Hepatocyte (in vitro differentiated cells): ENCODE measurements around the gene PRRG3. TPM values are rescaled to one million over a fixed set of nuclear protein-coding genes. Genes with fewer than 3 reads are reported as not detected.
A peak's percentile ranks its signal among the peaks of the same experiment; 100 is the strongest.

Experiments
- DNase-seq: peaks from one replicate; pipeline ENCODE4 v3.0.0-alpha.2; 2016; ENCODE audit warnings: low spot score
- H2AFZ ChIP-seq: fragments of 200-600 bp; sonication (generic); 2 replicates; pipeline ENCODE4 v1.6.0; 2016; ENCODE audit warnings: antibody characterized with exemption, mild to moderate bottlenecking
- H3K27ac ChIP-seq: fragments of 200-600 bp; sonication (generic); 2 replicates; pipeline ENCODE4 v1.5.1; 2016; ENCODE audit warnings: mild to moderate bottlenecking
- H3K27me3 ChIP-seq: fragments of 200-600 bp; sonication (generic); 2 replicates; pipeline ENCODE4 v1.6.1; 2016
- H3K36me3 ChIP-seq: fragments of 200-600 bp; sonication (generic); replicated peaks from 2 replicates; pipeline ENCODE4 v1.5.1; 2016; ENCODE audit warnings: low read depth; ENCODE audit not compliant: insufficient read depth
- H3K4me1 ChIP-seq: fragments of 200-600 bp; sonication (generic); 2 replicates; pipeline ENCODE4 v1.5.1; 2016; ENCODE audit warnings: mild to moderate bottlenecking, moderate library complexity; ENCODE audit not compliant: insufficient read depth
- H3K4me2 ChIP-seq: fragments of 200-600 bp; sonication (generic); 2 replicates; pipeline ENCODE4 v1.6.0; 2016
- H3K4me3 ChIP-seq: fragments of 200-600 bp; sonication (generic); 2 replicates; pipeline ENCODE4 v1.5.1; 2016; ENCODE audit warnings: mild to moderate bottlenecking
- H3K79me2 ChIP-seq: fragments of 200-600 bp; sonication (generic); 2 replicates; pipeline ENCODE4 v1.6.0; 2017; ENCODE audit warnings: mild to moderate bottlenecking
- H3K9me2 ChIP-seq: fragments of 200-600 bp; sonication (generic); replicated peaks from 2 replicates; pipeline ENCODE4 v1.6.0; 2017; ENCODE audit warnings: mild to moderate bottlenecking; ENCODE audit not compliant: insufficient read depth
- H3K9me3 ChIP-seq: fragments of 200-600 bp; sonication (generic); 2 replicates; pipeline ENCODE4 v1.5.1; 2016; ENCODE audit warnings: low read depth, mild to moderate bottlenecking
- H4K20me1 ChIP-seq: fragments of 200-600 bp; sonication (generic); 2 replicates; pipeline ENCODE4 v1.6.0; 2016; ENCODE audit warnings: mild to moderate bottlenecking; ENCODE audit not compliant: insufficient read depth, poor library complexity, severe bottlenecking
- EZH2 ChIP-seq: fragments of 200-600 bp; sonication (generic); IDR thresholded peaks from 2 replicates; pipeline ENCODE4 v1.6.1; 2016; ENCODE audit warnings: antibody characterized with exemption, mild to moderate bottlenecking, borderline replicate concordance
- EZH2phosphoT487 ChIP-seq: fragments of 200-600 bp; sonication (generic); IDR thresholded peaks from one replicate; pipeline ENCODE4 v1.6.1; 2018; ENCODE audit warnings: antibody characterized with exemption, mild to moderate bottlenecking, low read depth, moderate library complexity; ENCODE audit not compliant: unreplicated experiment, severe bottlenecking
- WGBS: methylation state at CpG from one replicate; pipeline ENCODE4 v1.1.6; 2016; ENCODE audit warnings: low lambda C conversion rate; ENCODE audit errors: missing lambda C conversion rate; 5-methylcytosine and 5-hydroxymethylcytosine counted together
- polyA plus RNA-seq: library from polyadenylated mRNA; unstranded; fragments of >200 nt; fragmentation: Nextera tagmentation; extraction: Ambion mirVana; gene quantifications from 2 replicates; pipeline ENCODE4 v1.2.1, GENCODE V29; 2016
- total RNA-seq: library from RNA; depleted of rRNA; stranded (reverse); fragments of >200 nt; gene quantifications from 2 replicates; pipeline ENCODE4 v1.2.3, GENCODE V29; 2014
- TF ChIP-seq, protein P1 (sequence below): fragments of 200-600 bp; sonication (generic); IDR thresholded peaks from 2 replicates; pipeline ENCODE4 v1.5.1; 2016; ENCODE audit warnings: antibody characterized with exemption, mild to moderate bottlenecking; ENCODE audit not compliant: poor library complexity

Gene PRRG3
- total and polyA plus RNA-seq, 2 experiments from 2014 or later, result 0.17 to 0.22 TPM

DNA sequence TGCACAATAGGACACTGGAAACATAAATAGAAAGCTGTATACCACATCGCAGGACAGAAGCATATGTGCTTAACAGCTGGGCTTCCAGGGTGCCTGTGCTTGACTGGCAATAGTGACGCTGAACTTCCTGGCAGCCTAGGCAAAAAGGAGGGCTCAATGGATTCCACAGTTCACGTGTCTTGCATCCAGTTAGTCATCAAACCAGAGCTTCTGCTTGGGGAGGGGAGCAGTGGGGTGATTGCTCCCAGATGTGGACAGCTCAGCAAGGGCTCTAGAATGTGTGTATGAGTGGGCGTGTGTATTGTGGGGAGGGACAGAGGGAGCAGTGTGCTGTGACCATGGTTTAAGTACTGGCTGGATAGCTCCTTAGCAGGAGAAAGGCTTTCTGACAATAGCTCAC is 2.3 kb downstream of the PRRG3 start:
- no peak overlapping the region for H3K4me2 ChIP-seq

DNA sequence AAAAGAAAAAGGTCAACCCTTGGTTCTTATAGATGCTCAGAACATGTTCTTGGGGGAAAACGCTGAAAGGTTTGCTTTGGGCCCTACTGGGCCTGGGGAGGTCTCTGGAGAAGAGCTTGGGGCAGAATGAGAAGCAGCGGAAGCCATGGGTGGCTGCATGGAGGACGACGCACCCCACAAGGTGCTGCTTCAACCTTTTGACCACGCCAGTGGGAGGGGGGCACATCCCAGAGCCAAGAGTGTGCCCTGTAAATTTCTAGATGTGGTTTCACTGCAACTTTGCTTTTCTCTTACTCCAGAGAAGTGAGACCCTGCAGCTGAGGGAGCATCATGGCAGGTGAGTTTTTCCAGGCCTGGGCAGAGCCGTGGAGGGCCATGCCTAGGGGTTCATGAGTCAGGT is 3.2 kb downstream of the PRRG3 start:
- Histone ChIP-seq H3K9me3 (no peaks in the 10 kb centered on the region), H3K4me1 (no peaks in the 10 kb centered on the region), H3K79me2 (no peaks in the 10 kb centered on the region), H3K27me3 (no peaks in the 10 kb centered on the region), H3K4me3 (no peak overlapping the region), H3K36me3 (no peaks in the 10 kb centered on the region), H3K4me2 (no peak overlapping the region), H3K9me2 (no peaks in the 10 kb centered on the region), H4K20me1 (no peaks in the 10 kb centered on the region), H2AFZ (no peak overlapping the region), H3K27ac (no peak overlapping the region)
- TF ChIP-seq, protein P1, sequence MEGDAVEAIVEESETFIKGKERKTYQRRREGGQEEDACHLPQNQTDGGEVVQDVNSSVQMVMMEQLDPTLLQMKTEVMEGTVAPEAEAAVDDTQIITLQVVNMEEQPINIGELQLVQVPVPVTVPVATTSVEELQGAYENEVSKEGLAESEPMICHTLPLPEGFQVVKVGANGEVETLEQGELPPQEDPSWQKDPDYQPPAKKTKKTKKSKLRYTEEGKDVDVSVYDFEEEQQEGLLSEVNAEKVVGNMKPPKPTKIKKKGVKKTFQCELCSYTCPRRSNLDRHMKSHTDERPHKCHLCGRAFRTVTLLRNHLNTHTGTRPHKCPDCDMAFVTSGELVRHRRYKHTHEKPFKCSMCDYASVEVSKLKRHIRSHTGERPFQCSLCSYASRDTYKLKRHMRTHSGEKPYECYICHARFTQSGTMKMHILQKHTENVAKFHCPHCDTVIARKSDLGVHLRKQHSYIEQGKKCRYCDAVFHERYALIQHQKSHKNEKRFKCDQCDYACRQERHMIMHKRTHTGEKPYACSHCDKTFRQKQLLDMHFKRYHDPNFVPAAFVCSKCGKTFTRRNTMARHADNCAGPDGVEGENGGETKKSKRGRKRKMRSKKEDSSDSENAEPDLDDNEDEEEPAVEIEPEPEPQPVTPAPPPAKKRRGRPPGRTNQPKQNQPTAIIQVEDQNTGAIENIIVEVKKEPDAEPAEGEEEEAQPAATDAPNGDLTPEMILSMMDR, result no peak
- no peak for TF ChIP-seq EZH2phosphoT487
- no peak for TF ChIP-seq EZH2
- 82% methylated on average over 6 of the region's 6 CpGs for WGBS
- no peak for DNase-seq

More for the DNA sequence above, 2.3 kb downstream of the PRRG3 start:
- H3K79me2 ChIP-seq, result no peaks in the 10 kb centered on the region
- WGBS, result 49% methylated on average over 4 of the region's 4 CpGs
- H3K9me3 ChIP-seq, result no peaks in the 10 kb centered on the region
- TF ChIP-seq EZH2 (no peak), EZH2phosphoT487 (no peak)
- TF ChIP-seq, protein P1, result no peak
- no peak overlapping the region for H3K27ac ChIP-seq
- H3K9me2 ChIP-seq, result no peaks in the 10 kb centered on the region
- no peaks in the 10 kb centered on the region for H4K20me1 ChIP-seq
- peak; percentile 36 for DNase-seq
- no peaks in the 10 kb centered on the region for H3K4me1 ChIP-seq
- H3K27me3 ChIP-seq, result no peaks in the 10 kb centered on the region
- H2AFZ ChIP-seq, result no peak overlapping the region
- no peaks in the 10 kb centered on the region for H3K36me3 ChIP-seq
- no peak overlapping the region for H3K4me3 ChIP-seq

DNA sequence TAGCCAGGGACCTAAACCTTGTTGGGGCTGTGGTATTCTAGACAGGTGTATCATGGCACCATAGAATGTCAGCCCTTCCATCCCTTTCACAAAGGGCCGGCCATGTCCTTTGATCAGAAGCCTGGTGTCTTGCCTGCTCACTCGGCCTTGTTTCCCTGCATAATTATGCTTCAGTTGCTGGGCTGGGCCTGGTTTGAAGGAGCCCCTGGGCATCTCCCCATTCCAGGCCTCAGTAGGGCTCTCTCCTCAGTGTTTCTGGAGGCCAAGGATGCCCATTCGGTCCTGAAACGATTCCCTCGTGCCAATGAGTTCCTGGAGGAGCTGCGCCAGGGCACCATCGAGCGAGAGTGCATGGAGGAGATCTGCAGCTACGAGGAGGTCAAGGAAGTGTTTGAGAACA is 4.5 kb downstream of the PRRG3 start:
- Histone ChIP-seq H3K4me2 (no peak overlapping the region), H4K20me1 (no peaks in the 10 kb centered on the region), H3K9me3 (no peaks in the 10 kb centered on the region), H3K27ac (no peak overlapping the region), H3K4me3 (no peak overlapping the region), H2AFZ (no peak overlapping the region), H3K9me2 (no peaks in the 10 kb centered on the region), H3K4me1 (no peaks in the 10 kb centered on the region), H3K27me3 (no peaks in the 10 kb centered on the region), H3K36me3 (no peaks in the 10 kb centered on the region), H3K79me2 (no peaks in the 10 kb centered on the region)
- no peak for DNase-seq
- TF ChIP-seq EZH2phosphoT487 (no peak), EZH2 (no peak)
- TF ChIP-seq, protein P1, result no peak
- WGBS, result 82% methylated on average over 9 of the region's 9 CpGs

DNA sequence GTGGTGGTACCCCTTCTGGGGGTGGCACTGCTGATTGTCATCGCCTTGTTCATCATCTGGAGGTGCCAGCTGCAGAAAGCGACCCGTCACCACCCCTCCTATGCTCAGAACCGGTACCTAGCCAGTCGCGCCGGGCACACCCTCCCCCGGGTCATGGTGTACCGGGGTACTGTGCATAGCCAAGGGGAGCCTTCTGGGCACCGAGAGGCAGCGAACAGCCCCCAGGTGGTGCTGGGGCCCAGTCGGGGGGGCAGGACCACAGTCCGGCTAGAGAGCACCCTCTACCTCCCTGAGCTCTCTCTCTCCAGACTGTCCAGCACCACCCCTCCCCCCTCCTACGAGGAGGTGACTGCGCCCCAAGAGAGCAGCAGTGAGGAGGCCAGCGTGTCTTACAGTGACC is 5.3 kb downstream of the PRRG3 start:
- WGBS, result 85% methylated on average over 13 of the region's 16 CpGs
- no peak overlapping the region for H3K4me3 ChIP-seq
- DNase-seq, result no peak
- H3K79me2 ChIP-seq, result no peaks in the 10 kb centered on the region
- H3K27ac ChIP-seq, result no peak overlapping the region
- H3K36me3 ChIP-seq, result no peaks in the 10 kb centered on the region
- no peaks in the 10 kb centered on the region for H3K9me3 ChIP-seq
- H3K4me1 ChIP-seq, result no peaks in the 10 kb centered on the region
- H2AFZ ChIP-seq, result no peak overlapping the region
- TF ChIP-seq, protein P1, result no peak
- no peak for TF ChIP-seq EZH2
- TF ChIP-seq EZH2phosphoT487, result no peak
- H4K20me1 ChIP-seq, result no peaks in the 10 kb centered on the region
- no peaks in the 10 kb centered on the region for H3K27me3 ChIP-seq
- H3K4me2 ChIP-seq, result no peak overlapping the region
- H3K9me2 ChIP-seq, result no peaks in the 10 kb centered on the region
